GM12878 (cell line): Measurements from ENCODE around the gene C20orf202. TPM values are rescaled to one million over a fixed set of nuclear protein-coding genes. Genes with fewer than 3 reads are reported as not detected.

Experiments
- ATAC-seq: fragments of 200-7000 bp; cut with Tn5 transposase; 3 replicates; pipeline ENCODE4 v1.9.1; 2020; ENCODE audit warnings: mild to moderate bottlenecking, moderate library complexity
- BruUV-seq: library from RNA; stranded (reverse); fragments of 400-500 nt; replicated peaks from 2 replicates; lab custom pipeline; 2021; lab: Mats Ljungman, UMichigan
- CTCF ChIA-PET: fragments of 300-600 bp; sonication (Branson Sonifier 250); formaldehyde crosslinking; extraction: SDS; loops from one replicate; lab custom pipeline; 2021; ENCODE audit warnings: inconsistent platforms; lab: Yijun Ruan, JAX
- POLR2A ChIA-PET: fragments of 350-600 bp; formaldehyde crosslinking; extraction: SDS; loops from one replicate; lab custom pipeline; 2021; ENCODE audit warnings: inconsistent platforms; lab: Charles Lee
- RAD21 ChIA-PET: fragments of 300-600 bp; sonication (Branson Sonifier 250); formaldehyde crosslinking; loops from one replicate; lab custom pipeline; 2023; ENCODE audit warnings: antibody characterized with exemption; ENCODE audit not compliant: unreplicated experiment; lab: Charles Lee
- SMC1A ChIA-PET: fragments of 300-600 bp; sonication (Branson Sonifier 250); formaldehyde crosslinking; loops from one replicate; lab custom pipeline; 2023; ENCODE audit not compliant: unreplicated experiment, uncharacterized antibody; lab: Charles Lee
- DNase-seq: peaks from one replicate; pipeline ENCODE4 v3.0.0-alpha.2; 2011; ENCODE audit warnings: low read depth, low spot score
- FAIRE-seq: peaks from 3 replicates; lab custom pipeline; 2011; peaks lifted over from hg19 to GRCh38; lab: Jason Lieb, UNC
- H2AFZ ChIP-seq: 2 replicates; pipeline ENCODE4 v1.6.0; 2011; ENCODE audit warnings: low read depth, low read length, control low read depth; ENCODE audit not compliant: control insufficient read depth
- H3K27ac ChIP-seq: 2 replicates; pipeline ENCODE4 v1.5.1; 2011; ENCODE audit warnings: control low read depth; ENCODE audit not compliant: control insufficient read depth, insufficient read depth
- H3K27me3 ChIP-seq, 2 experiments: replicated peaks in 1 of 2; 2 replicates each; pipeline versions ENCODE4 v1.6.0 to v1.6.1; 2011; ENCODE audit warnings: low read length in 1 of 2; ENCODE audit not compliant: control insufficient read depth in 2 of 2, insufficient read depth in 2 of 2
- H3K36me3 ChIP-seq, 2 experiments: 2 replicates each; pipeline ENCODE4 v1.5.1; 2011; ENCODE audit warnings: low read length in 1 of 2; ENCODE audit not compliant: control insufficient read depth in 2 of 2, insufficient read depth in 2 of 2
- H3K4me1 ChIP-seq: 2 replicates; pipeline ENCODE4 v1.6.1; 2011; ENCODE audit warnings: mild to moderate bottlenecking, low read length, moderate library complexity, mixed read lengths; ENCODE audit not compliant: control insufficient read depth, insufficient read depth
- H3K4me2 ChIP-seq: 2 replicates; pipeline ENCODE4 v1.6.0; 2011; ENCODE audit warnings: control low read depth; ENCODE audit not compliant: control insufficient read depth, insufficient read depth
- H3K4me3 ChIP-seq: fragments of 200-600 bp; sonication (generic); 2 replicates; pipeline ENCODE4 v1.5.1; 2016
- H3K79me2 ChIP-seq: 2 replicates; pipeline ENCODE4 v1.6.0; 2011; ENCODE audit warnings: low read length; ENCODE audit not compliant: control insufficient read depth, insufficient read depth
- H3K9ac ChIP-seq: 2 replicates; pipeline ENCODE4 v1.8.0; 2011; ENCODE audit warnings: low read length, control low read depth, mixed read lengths; ENCODE audit not compliant: control insufficient read depth, insufficient read depth
- H3K9me3 ChIP-seq: replicated peaks from 3 replicates; pipeline ENCODE4 v1.5.1; 2011; ENCODE audit warnings: mild to moderate bottlenecking, low read length; ENCODE audit not compliant: control insufficient read depth, insufficient read depth
- H4K20me1 ChIP-seq: 2 replicates; pipeline ENCODE4 v1.6.0; 2011; ENCODE audit not compliant: control insufficient read depth, insufficient read depth
- CHD2 ChIP-seq: IDR thresholded peaks from 2 replicates; pipeline ENCODE4 v1.6.1; 2011; ENCODE audit warnings: low read depth, low read length, improper control_type of control experiment, borderline replicate concordance
- CUX1 ChIP-seq: IDR thresholded peaks from 2 replicates; pipeline ENCODE4 v1.6.1; 2012; ENCODE audit warnings: improper control_type of control experiment, low read depth, low read length; ENCODE audit not compliant: insufficient replicate concordance
- JUNB ChIP-seq: IDR thresholded peaks from 2 replicates; pipeline ENCODE4 v1.6.1; 2016; ENCODE audit warnings: antibody characterized with exemption, mild to moderate bottlenecking
- MYB ChIP-seq: fragments of 150-350 bp; IDR thresholded peaks from 2 replicates; pipeline ENCODE4 v1.6.1; 2014; ENCODE audit warnings: mild to moderate bottlenecking, low read depth, low read length, borderline replicate concordance
- NFYB ChIP-seq: IDR thresholded peaks from 2 replicates; pipeline ENCODE4 v1.6.1; 2011; ENCODE audit warnings: low read depth, mild to moderate bottlenecking, low read length, improper control_type of control experiment, moderate library complexity; ENCODE audit not compliant: insufficient read depth
- POLR2A ChIP-seq: IDR thresholded peaks from 2 replicates; pipeline ENCODE4 v1.6.1; 2011; ENCODE audit warnings: low read depth, mild to moderate bottlenecking, low read length
- RUNX3 ChIP-seq: IDR thresholded peaks from 2 replicates; pipeline ENCODE4 v1.6.1; 2012; ENCODE audit warnings: low read length, inconsistent platforms
- SMAD5 ChIP-seq: IDR thresholded peaks from 2 replicates; pipeline ENCODE4 v1.6.1; 2016; ENCODE audit warnings: antibody characterized with exemption, low read depth
- SP1 ChIP-seq: IDR thresholded peaks from one replicate; pipeline ENCODE4 v1.6.1; 2011; ENCODE audit warnings: low read depth, low read length
- SUPT20H ChIP-seq: IDR thresholded peaks from 2 replicates; pipeline ENCODE4 v1.6.1; 2011; ENCODE audit warnings: low read depth, mild to moderate bottlenecking, low read length, moderate library complexity, borderline replicate concordance; ENCODE audit not compliant: control insufficient read depth
- ZNF274 ChIP-seq: IDR thresholded peaks from one replicate; pipeline ENCODE4 v1.8.0; 2011; ENCODE audit not compliant: insufficient read length, insufficient read depth
- WGBS: methylation state at CpG from one replicate; pipeline ENCODE4 v1.1.6; 2016; ENCODE audit warnings: low lambda C conversion rate; ENCODE audit not compliant: insufficient replicate concordance, insufficient coverage; ENCODE audit errors: missing lambda C conversion rate; 5-methylcytosine and 5-hydroxymethylcytosine counted together
- in situ Hi-C: fragments of 300-500 bp; cut with MboI; formaldehyde crosslinking; loops from 9 replicates; pipeline ENCODE4 v1.14.3; 2018; ENCODE audit warnings: mixed read lengths
- intact Hi-C: fragments of 100-400 bp; cut with micrococcal nuclease; formaldehyde crosslinking; loops from one replicate; pipeline ENCODE4 v1.14.2; 2022; ENCODE audit not compliant: unreplicated experiment
- polyA plus RNA-seq, 11 experiments: library from polyadenylated mRNA; depleted of rRNA in 4 of 11; unstranded in 6 of 11; stranded (reverse) in 5 of 11; fragments of >200 nt; fragmentation: Nextera tagmentation in 4 of 11; fragmentation: Illumina TruSeq in 1 of 11; extraction: Ambion mirVana in 4 of 11; extraction: Trizol in 1 of 11; gene quantifications; 1 replicate in 1 of 11; 2 replicates in 10 of 11; pipeline versions ENCODE4 v1.2.1 to v1.2.3, GENCODE V29; 2011 to 2016; ENCODE audit warnings: inconsistent platforms in 2 of 11, missing spikeins in 2 of 11, low read depth in 1 of 11
- total RNA-seq, 4 experiments: library from RNA; depleted of rRNA in 3 of 4; stranded (reverse); fragments of >200 nt in 3 of 4; fragmentation: Illumina TruSeq in 1 of 4; extraction: Trizol in 1 of 4; gene quantifications; 2 replicates each; pipeline versions ENCODE4 v1.2.1 to v1.2.3, GENCODE V29; 2013 to 2021
- TF ChIP-seq, protein P1 (sequence below): IDR thresholded peaks from 2 replicates; pipeline ENCODE4 v1.6.1; 2012; ENCODE audit warnings: low read depth, low read length, improper control_type of control experiment
- TF ChIP-seq, protein P2 (sequence below): IDR thresholded peaks from 2 replicates; pipeline ENCODE4 v1.6.1; 2011; ENCODE audit warnings: low read depth, low read length, improper control_type of control experiment, borderline replicate concordance

C20orf202 gene
- total and polyA plus RNA-seq, 10 of the 15 experiments (the other 5 are each of a cell fraction or from before 2014, with no cell fraction given) = 0.04 TPM; not detected in 8

- TF ChIP-seq MYB = no peak
Observed at GRCh38 chr20:1225263-1225782, 22.1 kb downstream of the C20orf202 start (continued).

GRCh38 chr20:1225783-1226654 lies 22.8 kb downstream of the C20orf202 start, which contains the start of gene RAD21L1:
Gene RAD21L1 (plus strand): TSS chr20:1226044. CDS start chr20:1228454, 2,410 bp downstream.
- FAIRE-seq = no peak
- POLR2A ChIA-PET = no interaction called here
- Histone ChIP-seq H2AFZ (peak within 1 kb of the TSS; percentile 60; the same call in 1 of the 2 replicates), H4K20me1 (no peaks in the 10 kb centered on the region), H3K4me3 (peak within 1 kb of the TSS; percentile 73), H3K4me1 (no peaks in the 10 kb centered on the region), H3K27ac (no peak within 1 kb of the TSS), H3K4me2 (peak within 1 kb of the TSS; percentile 100), H3K9me3 (no peaks in the 10 kb centered on the region), H3K27me3 (peaks cover 0 to 2% of the 10 kb centered on the region in 2 experiments; a peak in 2 of 4 replicates), H3K79me2 (no peaks in the 10 kb centered on the region), H3K36me3 (no peaks in the 10 kb centered on the region), H3K9ac (no peak within 1 kb of the TSS)
- peak; percentile 92 for ATAC-seq
- CTCF ChIA-PET = interaction anchor here (1.6 kb wide), 1 partner anchor 10 kb away, joined by 4 read pairs; no protein-coding TSS in a partner anchor
- in situ Hi-C loops = no loop called here
- RAD21 ChIA-PET = no interaction called here
- intact Hi-C loops = no loop called here
- WGBS = 0% methylated on average over 16 of the region's 88 CpGs
- BruUV-seq = no TSS peak
- SMC1A ChIA-PET = no interaction called here
- no peak for DNase-seq
- no peak for TF ChIP-seq SMAD5
- TF ChIP-seq RUNX3 = no peak
- TF ChIP-seq JUNB = no peak
- TF ChIP-seq ZNF274 = no peak
- no peak for TF ChIP-seq NFYB
- TF ChIP-seq POLR2A = no peak
- TF ChIP-seq, protein P1, sequence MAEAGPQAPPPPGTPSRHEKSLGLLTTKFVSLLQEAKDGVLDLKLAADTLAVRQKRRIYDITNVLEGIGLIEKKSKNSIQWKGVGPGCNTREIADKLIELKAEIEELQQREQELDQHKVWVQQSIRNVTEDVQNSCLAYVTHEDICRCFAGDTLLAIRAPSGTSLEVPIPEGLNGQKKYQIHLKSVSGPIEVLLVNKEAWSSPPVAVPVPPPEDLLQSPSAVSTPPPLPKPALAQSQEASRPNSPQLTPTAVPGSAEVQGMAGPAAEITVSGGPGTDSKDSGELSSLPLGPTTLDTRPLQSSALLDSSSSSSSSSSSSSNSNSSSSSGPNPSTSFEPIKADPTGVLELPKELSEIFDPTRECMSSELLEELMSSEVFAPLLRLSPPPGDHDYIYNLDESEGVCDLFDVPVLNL = no peak
- no peak for TF ChIP-seq SUPT20H
- TF ChIP-seq SP1 = no peak
- TF ChIP-seq CUX1 = no peak
- TF ChIP-seq CHD2 = no peak
- TF ChIP-seq, protein P2, sequence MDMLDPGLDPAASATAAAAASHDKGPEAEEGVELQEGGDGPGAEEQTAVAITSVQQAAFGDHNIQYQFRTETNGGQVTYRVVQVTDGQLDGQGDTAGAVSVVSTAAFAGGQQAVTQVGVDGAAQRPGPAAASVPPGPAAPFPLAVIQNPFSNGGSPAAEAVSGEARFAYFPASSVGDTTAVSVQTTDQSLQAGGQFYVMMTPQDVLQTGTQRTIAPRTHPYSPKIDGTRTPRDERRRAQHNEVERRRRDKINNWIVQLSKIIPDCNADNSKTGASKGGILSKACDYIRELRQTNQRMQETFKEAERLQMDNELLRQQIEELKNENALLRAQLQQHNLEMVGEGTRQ = no peak
